Loucy (cell line): ENCODE results near the gene GRAP.

Source experiments
- H2AFZ ChIP-seq: fragments of 200-600 bp; sonication (generic); 2 replicates; pipeline ENCODE4 v1.6.0; 2016; ENCODE audit warnings: antibody characterized with exemption, mild to moderate bottlenecking, low read length, moderate library complexity
- H3F3A ChIP-seq: fragments of 200-600 bp; 2 replicates; pipeline ENCODE4 v1.6.0; 2016; ENCODE audit warnings: antibody characterized with exemption, low read depth, mild to moderate bottlenecking
- H3K27me3 ChIP-seq: fragments of 200-600 bp; sonication (generic); 2 replicates; pipeline ENCODE4 v1.6.1; 2014; ENCODE audit warnings: low read length, mild to moderate bottlenecking; ENCODE audit not compliant: insufficient read depth, poor library complexity, severe bottlenecking
- H3K36me3 ChIP-seq: fragments of 200-600 bp; sonication (generic); 2 replicates; pipeline ENCODE4 v1.6.1; 2016; ENCODE audit warnings: low read length; ENCODE audit not compliant: insufficient read depth
- H3K4me1 ChIP-seq: fragments of 200-600 bp; sonication (generic); 2 replicates; pipeline ENCODE4 v1.5.1; 2014; ENCODE audit warnings: low read length, mild to moderate bottlenecking; ENCODE audit not compliant: insufficient read depth, poor library complexity, severe bottlenecking
- H3K4me2 ChIP-seq: fragments of 200-600 bp; sonication (generic); 2 replicates; pipeline ENCODE4 v1.6.0; 2014; ENCODE audit warnings: antibody characterized with exemption, low read length, low read depth, mild to moderate bottlenecking; ENCODE audit not compliant: poor library complexity, severe bottlenecking
- H3K4me3 ChIP-seq: fragments of 200-600 bp; sonication (generic); 2 replicates; pipeline ENCODE4 v1.5.1; 2014; ENCODE audit warnings: low read length, mild to moderate bottlenecking, mixed read lengths; ENCODE audit not compliant: poor library complexity, severe bottlenecking
- H3K79me2 ChIP-seq: fragments of 200-600 bp; sonication (generic); 2 replicates; pipeline ENCODE4 v1.6.1; 2014; ENCODE audit warnings: low read length; ENCODE audit not compliant: insufficient read depth
- H3K9ac ChIP-seq: fragments of 200-600 bp; sonication (generic); 2 replicates; pipeline ENCODE4 v1.6.0; 2014; ENCODE audit warnings: mild to moderate bottlenecking, low read depth, low read length, moderate library complexity; ENCODE audit not compliant: poor library complexity, severe bottlenecking
- H3K9me2 ChIP-seq: fragments of 200-600 bp; sonication (generic); replicated peaks from 2 replicates; pipeline ENCODE4 v1.6.1; 2016; ENCODE audit warnings: low read depth, low read length, mixed read lengths
- H3K9me3 ChIP-seq: fragments of 200-600 bp; sonication (generic); 2 replicates; pipeline ENCODE4 v1.6.1; 2014; ENCODE audit warnings: mild to moderate bottlenecking, antibody characterized with exemption, low read length, low read depth; ENCODE audit not compliant: insufficient read depth
- H4K20me1 ChIP-seq: fragments of 200-600 bp; sonication (generic); 2 replicates; pipeline ENCODE4 v1.6.0; 2014; ENCODE audit warnings: antibody characterized with exemption, low read length, mild to moderate bottlenecking; ENCODE audit not compliant: insufficient read depth, poor library complexity, severe bottlenecking
- CTCF ChIP-seq: fragments of 200-600 bp; sonication (generic); conservative IDR thresholded peaks from 2 replicates; pipeline ENCODE4 v1.5.1; 2014; ENCODE audit warnings: mild to moderate bottlenecking, antibody characterized with exemption, low read length
- EZH2phosphoT487 ChIP-seq: fragments of 200-600 bp; IDR thresholded peaks from 2 replicates; pipeline ENCODE4 v1.6.1; 2018; ENCODE audit warnings: antibody characterized with exemption, mild to moderate bottlenecking, moderate library complexity, borderline replicate concordance

Gene GRAP

DNA sequence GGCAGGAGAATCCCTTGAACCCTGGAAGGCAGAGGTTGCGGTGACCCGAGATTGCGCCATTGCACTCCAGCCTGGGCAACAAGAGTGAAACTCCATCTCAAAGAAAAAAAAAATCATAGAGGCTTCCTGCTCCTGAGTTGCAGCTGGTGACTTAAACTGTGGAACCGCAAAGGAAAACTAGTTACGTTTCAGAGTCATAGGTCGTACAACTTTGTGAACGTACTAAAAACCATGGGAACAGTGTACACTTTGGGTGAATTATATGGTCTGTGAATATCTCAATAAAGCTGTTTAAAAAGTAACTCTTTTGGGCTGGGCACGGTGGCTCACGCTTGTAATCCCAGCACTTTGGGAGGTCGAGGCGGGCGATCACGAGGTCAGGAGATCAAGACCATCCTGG is 71.2 kb downstream of the GRAP start:
- no peaks in the 10 kb centered on the region for H3K27me3 ChIP-seq
- H2AFZ ChIP-seq: no peak overlapping the region
- no peak overlapping the region for H3K4me3 ChIP-seq
- no peaks in the 10 kb centered on the region for H4K20me1 ChIP-seq
- no peak overlapping the region for H3K4me2 ChIP-seq
- no peaks in the 10 kb centered on the region for H3K79me2 ChIP-seq
- H3K9me3 ChIP-seq: no peaks in the 10 kb centered on the region
- H3K9ac ChIP-seq: no peak overlapping the region
- H3K9me2 ChIP-seq: no peaks in the 10 kb centered on the region
- TF ChIP-seq EZH2phosphoT487 (no peak), CTCF (no peak)
- H3K4me1 ChIP-seq: peaks cover 5% of the 10 kb centered on the region
- no peaks in the 10 kb centered on the region for H3K36me3 ChIP-seq
- no peaks in the 10 kb centered on the region for H3F3A ChIP-seq

- Histone ChIP-seq H3K4me1 (peaks cover 14% of the 10 kb centered on the region), H4K20me1 (no peaks in the 10 kb centered on the region), H3K9me2 (no peaks in the 10 kb centered on the region), H3K4me3 (no peak overlapping the region), H3K9ac (no peak overlapping the region), H3K36me3 (no peaks in the 10 kb centered on the region), H2AFZ (no peak overlapping the region), H3F3A (no peaks in the 10 kb centered on the region), H3K79me2 (no peaks in the 10 kb centered on the region), H3K4me2 (no peak overlapping the region), H3K9me3 (no peaks in the 10 kb centered on the region), H3K27me3 (no peaks in the 10 kb centered on the region)
- TF ChIP-seq CTCF: no peak
- no peak for TF ChIP-seq EZH2phosphoT487
Measured at GRCh38 chr17:18974407-18975149, 72.2 kb downstream of the GRAP start.

- H3K9me2 ChIP-seq: no peaks in the 10 kb centered on the region
- H3K4me3 ChIP-seq: no peak overlapping the region
- no peaks in the 10 kb centered on the region for H3K79me2 ChIP-seq
- no peak overlapping the region for H3K9ac ChIP-seq
- TF ChIP-seq CTCF (no peak), EZH2phosphoT487 (no peak)
- H3K4me2 ChIP-seq: no peak overlapping the region
- no peaks in the 10 kb centered on the region for H3K27me3 ChIP-seq
- peaks cover 42% of the 10 kb centered on the region for H3K4me1 ChIP-seq
- no peaks in the 10 kb centered on the region for H3F3A ChIP-seq
- no peak overlapping the region for H2AFZ ChIP-seq
- H3K9me3 ChIP-seq: no peaks in the 10 kb centered on the region
- H3K36me3 ChIP-seq: no peaks in the 10 kb centered on the region
- H4K20me1 ChIP-seq: no peaks in the 10 kb centered on the region
Measured at GRCh38 chr17:18971801-18972200, 75.0 kb downstream of the GRAP start.
